HG03460 (cell line): ENCODE measurements around the gene CDH26.

ENCODE experiments used
- ATAC-seq: cut with Tn5 transposase; IDR thresholded peaks from one replicate; pipeline ENCODE4 v1.9.1; 2021; ENCODE audit not compliant: unreplicated experiment

CDH26 gene

GRCh38 chr20:60010689-60011458 lies 52.7 kb downstream of the CDH26 start:
- no peak for ATAC-seq

- ATAC-seq = no peak
Observed at GRCh38 chr20:60011512-60012507, 53.6 kb downstream of the CDH26 start.

- no peak for ATAC-seq
Observed at GRCh38 chr20:60013296-60014139, 55.3 kb downstream of the CDH26 start.

GRCh38 chr20:60016406-60016805 lies 58.2 kb downstream of the CDH26 start:
- ATAC-seq = no peak

GRCh38 chr20:60020251-60020650 lies 62.0 kb downstream of the CDH26 start:
- ATAC-seq = no peak

- ATAC-seq = no peak
Observed at GRCh38 chr20:60021104-60021503, 62.9 kb downstream of the CDH26 start.

- ATAC-seq = no peak
Observed at GRCh38 chr20:60022849-60023248, 64.6 kb downstream of the CDH26 start.

GRCh38 chr20:60024245-60024644 lies 66.0 kb downstream of the CDH26 start:
- no peak for ATAC-seq

- ATAC-seq = no peak
Observed at GRCh38 chr20:60024801-60025200, 66.6 kb downstream of the CDH26 start.

GRCh38 chr20:60026010-60026409 lies 67.8 kb downstream of the CDH26 start:
- no peak for ATAC-seq

- no peak for ATAC-seq
Observed at GRCh38 chr20:60030471-60030870, 72.2 kb downstream of the CDH26 start.

- ATAC-seq = no peak
Observed at GRCh38 chr20:60031107-60031506, 72.9 kb downstream of the CDH26 start.

- no peak for ATAC-seq
Observed at GRCh38 chr20:60034231-60035110, 76.2 kb downstream of the CDH26 start.

GRCh38 chr20:60035486-60035885 lies 77.3 kb downstream of the CDH26 start:
- ATAC-seq = no peak

- ATAC-seq = no peak
Observed at GRCh38 chr20:60036346-60036745, 78.1 kb downstream of the CDH26 start.

- ATAC-seq = no peak
Observed at GRCh38 chr20:60036746-60037499, 78.7 kb downstream of the CDH26 start.

GRCh38 chr20:60038400-60039008 lies 80.3 kb downstream of the CDH26 start:
- no peak for ATAC-seq

GRCh38 chr20:60039526-60039925 lies 81.3 kb downstream of the CDH26 start:
- ATAC-seq = no peak
